ENCODE results near the gene CCDC17.

Gene CCDC17

DNA sequence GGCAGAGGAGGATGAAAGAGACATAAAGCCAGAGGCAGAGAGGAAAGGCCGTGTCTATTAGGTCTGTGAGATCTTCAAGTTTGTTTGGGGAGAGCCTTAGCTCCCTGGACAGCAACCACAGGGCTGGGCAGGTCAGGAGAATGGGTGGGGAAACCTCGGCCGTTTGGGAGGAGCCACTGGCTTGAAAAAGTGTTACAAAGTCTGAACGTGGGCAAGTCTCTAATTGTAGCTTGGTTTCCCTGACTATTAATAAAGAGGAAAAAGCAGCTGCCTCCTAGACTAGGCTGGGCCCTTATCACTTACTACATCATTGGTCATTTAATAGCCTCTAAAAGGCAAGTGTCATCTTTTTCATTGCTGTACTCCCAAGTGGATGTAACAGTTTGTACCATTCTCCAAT is at the start of gene CCDC17:
CCDC17 (minus strand) TSS at position 83 of the 400 bp plus-strand sequence. CDS start 145 bp downstream, outside the sequence.
- no peak for DNase-seq (ENCODE audit: low read depth in 2 of 2)

DNA sequence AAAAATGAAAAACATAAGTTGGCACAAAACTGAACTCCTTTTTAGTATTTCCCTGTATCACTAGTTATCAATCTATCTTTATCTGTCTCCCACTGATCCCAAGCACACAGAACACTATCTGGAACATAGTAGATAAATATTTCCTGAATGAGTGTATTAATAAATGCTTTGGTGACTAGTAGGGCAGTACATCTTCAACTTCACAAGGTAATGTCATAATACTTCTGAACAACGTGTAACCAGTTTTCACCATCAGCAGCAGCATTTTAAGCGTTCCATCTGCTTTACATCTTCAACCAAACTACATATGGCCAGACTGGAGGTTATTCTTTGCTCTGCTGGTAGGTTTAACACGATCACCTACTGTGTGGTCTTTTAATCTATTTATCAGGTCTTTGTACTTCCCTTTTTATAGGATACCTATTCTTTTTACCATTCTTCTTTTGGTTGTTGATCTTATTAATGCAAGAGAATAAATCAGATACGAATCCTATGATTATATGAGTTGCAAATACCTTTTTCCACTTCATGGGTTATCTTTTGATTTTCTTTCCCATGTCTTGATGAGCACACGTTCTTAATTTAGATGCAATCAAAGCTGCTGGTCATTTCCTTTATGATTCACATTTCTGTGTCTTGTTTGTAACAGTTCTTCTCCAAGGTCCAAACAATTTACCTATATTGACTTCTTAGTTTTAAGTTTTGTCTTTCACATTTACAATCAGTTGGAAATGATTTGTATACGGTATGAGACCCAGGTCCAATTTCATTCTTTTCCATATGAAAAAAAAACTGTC is 46.2 kb upstream of the CCDC17 start:
- DNase-seq (ENCODE audit: low read depth in 2 of 2): no peak

GRCh38 chr1:45669379-45669778 is 45.5 kb upstream of the CCDC17 start:
- no peak for DNase-seq (ENCODE audit: low read depth in 2 of 2)

DNA sequence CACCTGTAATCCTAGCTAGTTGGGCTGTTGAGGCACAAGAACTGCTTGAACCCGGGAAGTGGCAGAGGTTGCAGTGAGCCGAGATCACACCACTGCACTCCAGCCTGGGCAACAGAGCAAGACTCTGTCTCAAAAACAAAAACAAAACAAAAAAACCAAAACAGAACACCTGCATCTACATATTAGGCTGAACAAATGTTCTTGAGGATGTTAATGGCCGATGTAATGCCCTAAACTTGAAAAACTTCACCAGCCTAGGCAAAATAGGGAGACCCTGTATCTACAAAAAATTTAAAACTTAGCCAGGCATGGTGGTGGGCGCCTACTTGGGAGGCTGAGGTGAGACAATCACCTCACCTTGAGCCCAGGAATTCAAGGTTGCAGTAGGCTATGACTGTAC is 44.7 kb upstream of the CCDC17 start:
- no peak for DNase-seq (ENCODE audit: low read depth in 2 of 2)

DNA sequence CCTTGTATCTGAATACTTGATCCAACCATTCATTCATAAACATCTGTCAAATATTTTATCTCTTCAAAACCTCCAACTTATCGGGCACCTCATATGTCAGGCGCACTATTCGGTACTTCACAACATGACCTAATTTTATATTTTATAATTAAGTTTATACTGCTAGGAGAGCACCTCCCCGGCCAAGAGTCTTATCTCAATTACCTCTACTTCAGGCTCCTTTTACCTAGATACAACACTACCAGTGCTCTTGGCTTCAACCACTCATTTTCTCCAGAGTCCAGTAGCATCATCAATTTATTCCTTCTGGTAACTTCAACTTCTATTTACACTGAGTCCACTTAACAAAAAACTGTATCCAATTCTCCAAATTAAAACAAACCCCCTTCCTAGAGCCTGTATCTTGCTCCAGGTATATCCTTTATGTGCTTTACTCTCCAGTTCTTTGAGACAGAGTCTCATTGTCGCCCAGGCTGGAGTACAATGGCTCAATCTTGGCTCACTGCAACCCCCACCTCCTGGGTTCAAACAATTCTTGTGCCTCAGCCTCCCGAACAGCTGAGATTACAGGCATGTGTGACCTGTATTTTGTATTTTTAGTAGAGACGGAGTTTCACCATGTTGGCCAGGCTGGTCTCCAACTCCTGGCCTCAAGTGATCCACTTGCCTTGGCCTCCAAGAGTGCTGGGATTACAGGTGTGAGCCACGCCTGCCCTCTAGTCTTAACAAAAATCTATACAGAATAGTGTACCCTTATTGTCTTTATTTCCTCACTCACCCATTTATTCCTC is 43.7 kb upstream of the CCDC17 start:
- DNase-seq (ENCODE audit: low read depth in 2 of 2): no peak

- no peak for DNase-seq (ENCODE audit: low read depth in 2 of 2)
Measured at GRCh38 chr1:45666836-45667235, 43.0 kb upstream of the CCDC17 start.

DNA sequence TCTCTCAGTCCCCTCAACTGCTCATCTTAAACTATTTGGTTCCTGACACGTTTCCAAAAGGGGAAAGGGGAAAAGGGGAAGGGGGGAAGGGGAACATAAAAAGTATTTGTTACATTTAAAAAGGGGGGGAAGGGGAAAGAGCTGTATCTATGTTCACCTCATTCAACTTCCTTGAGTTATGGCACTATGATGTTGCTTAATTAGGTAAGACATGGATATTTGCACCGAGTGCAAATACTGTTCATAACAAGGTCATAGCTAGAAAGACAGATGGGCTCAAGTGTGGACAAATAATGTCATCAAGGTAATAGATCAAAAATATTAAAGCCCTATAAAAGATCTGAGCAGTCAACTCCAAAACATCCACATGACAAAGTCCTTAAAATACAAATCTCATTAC is 36.5 kb upstream of the CCDC17 start:
- no peak for DNase-seq (ENCODE audit: low read depth in 2 of 2)

DNA sequence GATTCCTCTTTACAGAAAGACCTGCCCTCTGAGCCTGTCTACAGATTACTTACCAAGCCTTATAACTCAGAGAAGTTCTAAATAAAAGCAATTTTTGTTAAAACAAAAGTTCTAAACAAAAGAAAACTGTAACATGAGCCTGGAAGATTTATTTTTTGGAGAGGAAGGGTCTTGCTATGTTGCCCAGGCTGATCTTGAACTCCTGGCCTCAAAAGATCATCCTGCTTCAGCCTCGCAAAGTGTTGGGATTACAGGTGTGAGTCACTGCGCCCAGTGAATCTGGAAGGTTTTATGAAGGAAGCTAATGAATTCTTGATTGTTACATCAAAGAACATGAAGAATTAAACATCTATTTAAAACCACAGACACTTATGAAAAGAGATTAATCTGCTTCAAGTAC is 35.4 kb upstream of the CCDC17 start:
- no peak for DNase-seq (ENCODE audit: low read depth in 2 of 2)

DNA sequence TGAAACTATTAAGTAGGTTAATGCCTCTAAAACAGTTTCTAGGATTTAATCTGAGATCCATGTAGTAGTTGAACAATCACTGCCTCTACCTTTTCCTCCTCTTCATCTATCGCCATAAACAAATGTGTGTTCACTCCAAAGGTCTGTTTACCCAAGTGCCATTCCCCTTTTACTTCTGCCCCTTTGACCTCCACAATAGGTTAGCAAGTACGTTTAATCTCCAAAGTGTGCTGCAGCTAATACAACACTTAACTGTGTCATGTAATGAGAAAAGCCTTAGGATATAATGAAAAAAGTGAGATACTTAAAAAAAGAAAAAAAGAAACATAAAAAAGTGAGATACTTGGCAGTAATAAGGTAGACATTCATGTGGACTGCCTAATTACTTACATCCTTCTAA is 34.3 kb upstream of the CCDC17 start:
- DNase-seq (ENCODE audit: low read depth in 2 of 2): no peak

- no peak for DNase-seq (ENCODE audit: low read depth in 2 of 2)
Measured at GRCh38 chr1:45656573-45657226, 32.8 kb upstream of the CCDC17 start.

- DNase-seq (ENCODE audit: low read depth in 2 of 2): peak in 1 of 2 experiments; percentile 6
Measured at GRCh38 chr1:45654540-45655280, 30.9 kb upstream of the CCDC17 start.

DNA sequence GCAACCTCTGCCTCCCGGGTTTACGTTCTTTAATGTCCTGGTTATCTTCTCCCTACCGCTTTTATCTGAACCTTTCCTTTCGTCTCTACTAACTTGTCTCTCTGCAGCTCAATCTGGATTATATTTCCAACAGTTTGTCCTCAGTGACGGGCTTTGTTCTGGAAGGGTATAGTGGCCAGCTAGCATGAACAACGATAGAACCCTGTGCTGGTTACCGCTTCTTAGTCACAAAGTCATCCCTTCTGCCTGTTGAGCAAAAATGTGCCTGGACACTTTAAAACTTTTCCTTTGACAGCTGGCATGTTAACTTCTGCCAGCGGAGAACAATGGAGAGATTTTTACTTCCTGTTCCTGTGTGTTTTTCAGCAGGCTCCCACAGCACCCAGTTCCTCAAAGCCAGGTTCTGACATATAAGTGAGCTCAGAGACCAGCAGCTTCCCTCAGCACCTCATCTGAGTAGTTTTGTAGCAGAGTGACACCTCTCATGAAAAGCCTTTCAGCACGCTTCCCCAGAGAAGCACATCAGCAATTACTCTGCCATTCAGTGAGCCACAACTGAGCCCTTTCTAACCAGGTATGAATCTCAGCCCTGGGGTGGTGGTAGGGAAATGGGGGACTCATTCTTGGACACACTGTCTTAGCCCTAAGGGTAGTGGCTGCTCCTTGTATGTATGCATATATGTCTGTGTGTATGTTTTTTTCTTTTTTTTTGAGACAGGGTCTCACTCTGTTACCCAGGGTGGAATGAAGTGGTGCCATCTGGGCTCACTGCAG is 23.6 kb upstream of the CCDC17 start:
- DNase-seq (ENCODE audit: low read depth in 2 of 2): no peak

DNA sequence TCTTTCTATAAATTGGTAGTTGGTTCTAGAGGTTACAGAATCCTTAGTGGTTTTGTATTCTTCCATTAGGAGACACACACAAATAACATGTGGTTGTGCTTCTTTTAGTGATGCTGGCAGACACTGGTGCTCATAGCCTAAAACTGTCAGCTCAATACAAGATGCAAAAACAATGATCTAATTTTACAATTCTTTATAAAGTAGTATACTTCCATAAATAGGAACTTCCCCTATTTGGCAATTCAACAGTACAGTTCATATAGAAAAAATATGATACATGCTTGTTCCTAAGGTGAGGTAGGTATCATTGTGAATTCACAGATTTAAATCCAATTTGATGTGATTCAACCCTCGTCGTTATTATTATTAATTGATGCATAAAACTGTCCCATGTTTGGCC is 20.8 kb upstream of the CCDC17 start:
- DNase-seq (ENCODE audit: low read depth in 2 of 2): no peak

DNA sequence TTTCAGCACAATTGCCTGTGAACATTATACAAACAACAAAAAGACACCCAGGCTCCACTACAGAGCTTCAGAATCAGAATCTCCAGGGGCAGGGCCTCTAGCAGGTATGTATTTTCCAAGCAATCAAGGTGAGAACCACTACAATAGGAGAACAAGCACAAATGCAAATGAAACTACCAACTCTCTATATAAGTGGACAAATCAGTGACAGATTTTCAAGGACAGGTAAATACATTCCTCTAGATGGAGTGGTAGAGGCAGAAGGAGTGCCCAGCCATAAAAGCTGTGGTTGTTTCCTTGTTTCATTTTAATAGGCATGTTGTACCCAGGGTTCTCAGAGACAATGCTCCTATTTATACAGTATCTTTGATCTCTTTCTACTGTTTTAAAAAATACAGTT is 20.1 kb upstream of the CCDC17 start:
- DNase-seq (ENCODE audit: low read depth in 2 of 2): no peak

GRCh38 chr1:45643321-45643720 is 19.5 kb upstream of the CCDC17 start:
- DNase-seq (ENCODE audit: low read depth in 2 of 2): no peak

DNA sequence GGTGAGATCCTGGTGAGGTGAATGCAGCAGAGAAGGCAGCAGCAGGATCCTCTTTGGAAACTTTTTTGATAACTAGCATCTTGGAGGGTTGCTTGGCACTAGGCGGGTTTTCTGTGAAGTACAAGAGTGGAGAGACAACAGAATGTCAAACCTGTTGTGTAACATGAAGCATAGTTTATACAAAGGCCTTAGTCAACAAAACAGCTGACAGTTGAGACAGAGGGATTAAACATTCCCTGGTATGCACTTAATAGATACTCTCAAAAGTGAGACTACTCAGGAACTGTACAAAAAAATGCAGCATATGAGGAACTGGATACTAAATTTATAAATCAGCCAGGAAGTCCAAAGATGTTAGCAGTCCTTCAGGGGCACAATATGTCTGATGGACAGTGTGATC is 16.4 kb upstream of the CCDC17 start:
- no peak for DNase-seq (ENCODE audit: low read depth in 2 of 2)

- no peak for DNase-seq (ENCODE audit: low read depth in 2 of 2)
Measured at GRCh38 chr1:45635211-45635610, 11.4 kb upstream of the CCDC17 start.

GRCh38 chr1:45630429-45630828 is 6.6 kb upstream of the CCDC17 start:
- no peak for DNase-seq (ENCODE audit: low read depth in 2 of 2)

- DNase-seq (ENCODE audit: low read depth in 2 of 2): no peak
Measured at GRCh38 chr1:45629035-45629434, 5.2 kb upstream of the CCDC17 start.

- DNase-seq (ENCODE audit: low read depth in 2 of 2): no peak
Measured at GRCh38 chr1:45622524-45623394, 1.1 kb downstream of the CCDC17 start.

Data from fibroblast of skin of left biceps (primary cell).